ENCODE measurements around the gene MYO10.
"Not testable (repeated sequence)": the region's sequence is repeated elsewhere in the genome, so short reads cannot be mapped to it uniquely, and the experiment has no call there.

MYO10 gene

GRCh38 chr5:16784088-16784487 is 152.0 kb downstream of the MYO10 start:
- DNase-seq (ENCODE audit: low read depth in 2 of 2), result no peak

GRCh38 chr5:16781828-16782626 is 154.1 kb downstream of the MYO10 start:
- no peak for DNase-seq (ENCODE audit: low read depth in 2 of 2)

GRCh38 chr5:16780325-16780724 is 155.8 kb downstream of the MYO10 start:
- DNase-seq (ENCODE audit: low read depth in 2 of 2), result no peak

GRCh38 chr5:16777432-16777831 is 158.7 kb downstream of the MYO10 start:
- no peak for DNase-seq (ENCODE audit: low read depth in 2 of 2)

- no peak for DNase-seq (ENCODE audit: low read depth in 2 of 2)
These were observed 159.4 kb downstream of the MYO10 start for GRCh38 chr5:16776611-16777251.

DNA sequence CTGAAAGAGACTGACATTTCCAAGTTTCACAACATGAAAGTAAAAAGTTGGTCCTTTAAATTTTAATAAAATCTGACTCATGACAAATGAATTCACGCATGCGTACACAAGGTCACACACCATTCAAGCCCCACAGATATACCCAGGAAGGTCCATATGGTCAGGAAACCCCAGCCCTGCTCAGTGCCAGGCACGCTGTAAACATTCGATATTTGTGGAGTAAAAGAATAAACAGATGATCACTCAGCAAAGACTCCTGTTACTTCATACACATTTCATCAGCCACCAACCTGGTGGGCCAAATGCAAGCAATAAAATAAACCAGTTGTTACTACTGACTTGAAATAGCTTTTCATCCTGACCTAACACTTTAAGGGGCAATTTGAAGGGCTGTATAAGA is 161.3 kb downstream of the MYO10 start:
- no peak for DNase-seq (ENCODE audit: low read depth in 2 of 2)

DNA sequence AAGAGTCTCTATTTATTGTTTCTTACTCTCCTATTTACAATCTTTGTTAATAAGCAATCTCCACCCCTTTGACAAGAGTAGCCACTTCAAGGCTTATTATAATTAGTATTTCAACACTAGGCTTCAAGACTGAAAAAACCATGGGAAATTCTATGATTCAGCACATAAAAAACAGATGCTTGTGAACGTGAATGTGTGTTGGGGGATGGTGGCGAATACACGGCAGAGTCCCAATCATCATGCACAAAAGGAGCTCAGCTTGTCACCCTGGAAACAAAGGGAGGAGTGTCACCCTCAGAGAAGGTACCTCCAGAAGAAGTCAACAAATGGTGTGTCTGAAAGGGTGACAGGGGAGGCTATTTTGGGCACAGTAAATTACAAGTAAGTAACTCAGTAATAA is 162.1 kb downstream of the MYO10 start:
- no peak for DNase-seq (ENCODE audit: low read depth in 2 of 2)

GRCh38 chr5:16772556-16772955 is 163.5 kb downstream of the MYO10 start:
- no peak for DNase-seq (ENCODE audit: low read depth in 2 of 2)

GRCh38 chr5:16768184-16768583 is 167.9 kb downstream of the MYO10 start:
- DNase-seq (ENCODE audit: low read depth in 2 of 2), result no peak

GRCh38 chr5:16763211-16763610 is 172.9 kb downstream of the MYO10 start:
- DNase-seq (ENCODE audit: low read depth in 2 of 2), result no peak

GRCh38 chr5:16759147-16759773 is 176.8 kb downstream of the MYO10 start:
- no peak for DNase-seq (ENCODE audit: low read depth in 2 of 2)

- no peak for DNase-seq (ENCODE audit: low read depth in 2 of 2)
These were observed 178.0 kb downstream of the MYO10 start for GRCh38 chr5:16757989-16758501.

DNA sequence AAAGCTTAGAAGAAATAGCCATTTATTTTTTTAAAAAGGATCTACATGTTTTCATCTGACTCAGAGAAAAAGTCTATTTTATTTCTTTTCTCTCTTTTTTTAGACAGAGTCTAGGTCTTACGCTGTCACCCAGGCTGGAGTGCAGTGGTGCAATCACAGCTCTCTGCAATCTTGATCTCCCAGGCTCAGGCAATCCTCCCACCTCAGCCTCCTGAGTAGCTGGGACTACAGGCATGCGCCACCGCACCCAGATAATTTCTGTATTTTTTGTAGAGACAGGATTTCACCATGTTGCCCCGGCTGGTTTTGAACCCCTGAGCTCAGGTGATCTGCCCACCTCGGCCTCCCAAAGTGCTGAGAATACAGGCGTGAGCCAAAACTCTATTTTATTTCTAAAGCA is 178.5 kb downstream of the MYO10 start:
- not testable (repeated sequence) for DNase-seq (ENCODE audit: low read depth in 2 of 2)

- DNase-seq (ENCODE audit: low read depth in 2 of 2), result no peak
These were observed 178.9 kb downstream of the MYO10 start for GRCh38 chr5:16757146-16757545.

DNA sequence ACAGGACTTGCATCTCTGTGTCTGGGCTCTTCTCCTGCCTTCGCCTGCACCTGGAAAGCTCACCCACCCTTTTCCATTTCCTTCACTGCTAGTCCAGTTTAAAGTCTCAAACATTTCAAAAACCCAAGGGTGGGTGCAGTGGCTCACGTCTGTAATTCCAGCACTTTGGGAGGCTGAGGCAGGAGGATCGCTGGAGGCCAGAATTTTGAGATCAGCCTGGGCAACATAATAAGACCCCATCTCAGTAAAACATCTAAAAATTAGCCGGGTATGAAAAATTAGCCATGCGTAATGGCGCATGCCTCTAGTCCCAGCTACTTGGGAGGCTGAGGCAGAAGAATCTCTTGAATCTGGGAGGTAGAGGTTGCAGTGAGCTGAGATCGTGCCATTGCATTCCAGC is 179.4 kb downstream of the MYO10 start:
- DNase-seq (ENCODE audit: low read depth in 2 of 2), result no peak

GRCh38 chr5:16755641-16756040 is 180.4 kb downstream of the MYO10 start:
- no peak for DNase-seq (ENCODE audit: low read depth in 2 of 2)

DNA sequence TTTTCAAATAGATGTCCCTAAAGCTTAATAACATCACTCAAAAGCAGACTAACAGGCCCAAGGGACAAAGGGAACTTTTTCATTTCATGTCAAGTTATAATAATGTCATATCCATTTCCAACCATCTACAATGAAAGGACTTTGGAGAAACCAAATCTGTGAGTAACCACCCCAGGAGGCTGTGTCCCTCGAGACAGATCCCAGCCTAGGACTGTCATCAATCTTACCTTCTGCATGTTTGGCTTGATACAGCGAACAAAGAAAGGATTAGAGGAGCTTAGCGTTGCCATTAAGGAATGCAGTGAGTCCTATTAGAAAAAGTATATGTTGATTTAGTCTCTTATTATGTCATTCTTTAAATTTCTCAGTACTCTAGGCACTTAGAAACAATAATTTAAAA is 181.5 kb downstream of the MYO10 start:
- no peak for DNase-seq (ENCODE audit: low read depth in 2 of 2)

DNA sequence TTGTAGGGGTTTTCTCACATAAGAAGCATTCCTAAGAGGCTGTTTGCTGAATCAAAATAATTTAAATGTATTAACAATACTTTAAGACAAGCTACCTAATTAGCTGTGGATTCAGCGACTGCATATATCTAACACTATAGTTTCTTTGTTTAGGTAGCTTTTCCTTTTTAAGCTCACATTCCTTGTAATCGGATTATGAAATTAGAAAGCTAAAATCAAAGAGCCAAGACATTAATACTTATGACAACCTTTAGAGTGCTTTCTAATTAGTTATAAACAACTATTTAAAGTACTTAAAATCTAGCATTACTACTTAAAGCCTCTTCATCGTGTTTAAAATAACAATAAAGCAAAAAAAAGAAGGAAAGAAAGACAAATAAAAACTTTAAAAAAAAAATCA is 182.0 kb downstream of the MYO10 start:
- DNase-seq (ENCODE audit: low read depth in 2 of 2), result no peak

DNA sequence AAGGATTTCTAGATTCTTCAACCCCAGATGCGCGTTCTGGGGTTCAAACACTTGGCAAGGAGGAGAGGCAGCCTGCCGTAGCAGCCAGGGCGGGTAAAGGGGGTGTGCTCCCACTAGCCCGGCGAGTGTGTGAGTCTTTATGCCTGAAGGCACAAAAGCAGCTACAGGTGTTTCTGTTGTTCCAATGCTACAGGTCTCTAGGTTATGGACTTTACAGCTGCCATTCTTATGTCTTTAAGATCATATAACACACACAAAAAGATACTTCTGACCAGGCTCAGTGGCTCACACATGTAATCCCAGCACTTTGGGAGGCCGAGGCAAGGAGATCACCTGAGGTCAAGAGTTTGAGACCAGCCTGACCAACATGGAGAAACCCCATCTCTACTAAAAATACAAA is 185.6 kb downstream of the MYO10 start:
- DNase-seq (ENCODE audit: low read depth in 2 of 2), result no peak

- DNase-seq (ENCODE audit: low read depth in 2 of 2), result no peak
These were observed 186.5 kb downstream of the MYO10 start for GRCh38 chr5:16749626-16750025.

- DNase-seq (ENCODE audit: low read depth in 2 of 2), result no peak
These were observed 191.8 kb downstream of the MYO10 start for GRCh38 chr5:16744164-16744880.

- DNase-seq (ENCODE audit: low read depth in 2 of 2), result no peak
These were observed 193.2 kb downstream of the MYO10 start for GRCh38 chr5:16742938-16743337.

Data from fibroblast of skin of left biceps (primary cell).